ENCODE data around the gene HSD17B3. TPM values are rescaled to one million over a fixed set of nuclear protein-coding genes. Genes with fewer than 3 reads are reported as not detected.

HSD17B3 gene
- total RNA-seq, 1 donor from 2014 or later, result not detected

DNA sequence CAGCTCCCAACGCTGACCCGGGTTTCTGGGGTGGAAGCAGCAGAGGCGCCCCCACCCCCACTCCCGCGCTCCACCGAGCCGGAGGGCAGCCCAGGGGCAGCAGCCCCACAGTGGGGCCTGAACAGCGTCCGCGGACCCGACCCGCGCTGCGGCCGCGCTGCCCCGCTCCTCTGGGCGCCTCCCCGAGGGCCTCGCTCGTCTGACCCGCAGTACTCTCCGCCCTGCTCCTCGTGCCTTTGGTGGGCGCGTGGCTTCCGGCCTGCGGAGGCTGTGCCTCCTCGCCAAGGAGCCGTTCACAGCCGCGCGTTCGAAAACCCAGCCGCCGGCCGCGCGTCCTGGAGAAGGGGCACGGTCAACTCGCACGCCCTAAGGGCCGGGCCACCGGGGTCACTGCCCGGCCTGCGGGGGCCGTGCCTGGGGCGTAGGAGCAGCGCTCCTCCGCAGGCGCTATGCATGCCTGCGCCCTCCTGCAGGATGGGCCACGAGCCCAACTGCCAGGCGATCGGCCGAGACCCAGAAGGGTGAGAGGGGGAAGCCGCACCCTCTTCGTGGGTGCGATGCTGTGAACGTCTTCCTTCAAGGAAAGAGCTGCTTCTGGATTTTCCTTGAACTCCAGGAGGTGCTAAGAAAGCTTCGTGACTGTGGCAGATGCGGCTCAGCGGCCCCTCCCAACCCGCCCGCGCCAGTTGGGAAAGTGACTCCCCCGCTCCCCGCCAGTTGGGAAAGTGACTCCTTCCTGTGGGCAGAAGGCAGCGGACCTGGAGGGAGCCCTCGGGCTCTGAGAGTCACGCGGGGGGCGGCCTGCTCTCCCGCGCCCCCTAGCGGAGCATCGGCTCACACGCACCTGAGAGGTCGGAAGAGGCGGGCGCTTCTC lies 82.7 kb downstream of the HSD17B3 start:
- Histone ChIP-seq H2AFZ (replicated peaks) (no peak overlapping the region), H4K20me1 (ENCODE audit: low read depth) (no peaks in the 10 kb centered on the region), H3K9me3 (ENCODE audit: low read depth) (peaks cover 4% of the 10 kb centered on the region), H3K4me1 (peaks cover 26% of the 10 kb centered on the region), H3K4me3 (no peak overlapping the region), H3K9ac (no peak overlapping the region), H3K36me3 (peaks cover under 1% of the 10 kb centered on the region), H3K27ac (no peak overlapping the region), H3F3A (ENCODE audit: low read depth) (peaks cover 20% of the 10 kb centered on the region), H3K79me2 (ENCODE audit: low read depth) (no peaks in the 10 kb centered on the region), H3K27me3 (peaks cover 17% of the 10 kb centered on the region), H3K4me2 (no peak overlapping the region)
- peaks cover 2% of the 10 kb centered on the region for H3K36me3 Mint-ChIP-seq
- H3K27ac Mint-ChIP-seq, result no peak overlapping the region
- peak; percentile 28 for DNase-seq (ENCODE audit: low spot score)
- H3K27me3 Mint-ChIP-seq (ENCODE audit: insufficient read depth, low read depth), result peaks cover 9% of the 10 kb centered on the region
- no peak for TF ChIP-seq EZH2 (IDR thresholded peaks at IDR 0.05)
- TF ChIP-seq EZH2phosphoT487 (IDR thresholded peaks at IDR 0.05), result no peak
- TF ChIP-seq, protein P1, sequence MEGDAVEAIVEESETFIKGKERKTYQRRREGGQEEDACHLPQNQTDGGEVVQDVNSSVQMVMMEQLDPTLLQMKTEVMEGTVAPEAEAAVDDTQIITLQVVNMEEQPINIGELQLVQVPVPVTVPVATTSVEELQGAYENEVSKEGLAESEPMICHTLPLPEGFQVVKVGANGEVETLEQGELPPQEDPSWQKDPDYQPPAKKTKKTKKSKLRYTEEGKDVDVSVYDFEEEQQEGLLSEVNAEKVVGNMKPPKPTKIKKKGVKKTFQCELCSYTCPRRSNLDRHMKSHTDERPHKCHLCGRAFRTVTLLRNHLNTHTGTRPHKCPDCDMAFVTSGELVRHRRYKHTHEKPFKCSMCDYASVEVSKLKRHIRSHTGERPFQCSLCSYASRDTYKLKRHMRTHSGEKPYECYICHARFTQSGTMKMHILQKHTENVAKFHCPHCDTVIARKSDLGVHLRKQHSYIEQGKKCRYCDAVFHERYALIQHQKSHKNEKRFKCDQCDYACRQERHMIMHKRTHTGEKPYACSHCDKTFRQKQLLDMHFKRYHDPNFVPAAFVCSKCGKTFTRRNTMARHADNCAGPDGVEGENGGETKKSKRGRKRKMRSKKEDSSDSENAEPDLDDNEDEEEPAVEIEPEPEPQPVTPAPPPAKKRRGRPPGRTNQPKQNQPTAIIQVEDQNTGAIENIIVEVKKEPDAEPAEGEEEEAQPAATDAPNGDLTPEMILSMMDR (IDR thresholded peaks at IDR 0.05), result peak; percentile 66
- peaks cover 19% of the 10 kb centered on the region for H3K4me1 Mint-ChIP-seq
- no peak overlapping the region for H3K4me3 Mint-ChIP-seq
- peaks cover 15% of the 10 kb centered on the region for H3K9me3 Mint-ChIP-seq

- peaks cover 28% of the 10 kb centered on the region for H3K4me1 ChIP-seq
- H3F3A ChIP-seq (ENCODE audit: low read depth), result peaks cover 24% of the 10 kb centered on the region
- peaks cover 15% of the 10 kb centered on the region for H3K9me3 Mint-ChIP-seq
- H3K4me2 ChIP-seq, result peak overlapping the region; percentile 69
- no peak for TF ChIP-seq EZH2 (IDR thresholded peaks at IDR 0.05)
- TF ChIP-seq, protein P1 (IDR thresholded peaks at IDR 0.05), result peak; percentile 96
- peak overlapping the region; percentile 81 for H3K4me3 Mint-ChIP-seq
- H3K79me2 ChIP-seq (ENCODE audit: low read depth), result no peaks in the 10 kb centered on the region
- H3K36me3 Mint-ChIP-seq, result peaks cover 2% of the 10 kb centered on the region
- H3K9ac ChIP-seq, result no peak overlapping the region
- peaks cover 21% of the 10 kb centered on the region for H3K4me1 Mint-ChIP-seq
- DNase-seq (ENCODE audit: low spot score), result peak; percentile 93
- H3K27ac Mint-ChIP-seq, result peak overlapping the region; percentile 97
- peak overlapping the region; percentile 59 for H2AFZ ChIP-seq (replicated peaks)
- peaks cover 17% of the 10 kb centered on the region for H3K27me3 ChIP-seq
- peaks cover 11% of the 10 kb centered on the region for H3K27me3 Mint-ChIP-seq (ENCODE audit: insufficient read depth, low read depth)
- H3K27ac ChIP-seq, result no peak overlapping the region
- H4K20me1 ChIP-seq (ENCODE audit: low read depth), result no peaks in the 10 kb centered on the region
- H3K4me3 ChIP-seq, result peak overlapping the region; percentile 32
- no peaks in the 10 kb centered on the region for H3K9me3 ChIP-seq (ENCODE audit: low read depth)
- H3K36me3 ChIP-seq, result no peaks in the 10 kb centered on the region
These were observed 84.0 kb downstream of the HSD17B3 start for GRCh38 chr9:96217754-96218693.

DNA sequence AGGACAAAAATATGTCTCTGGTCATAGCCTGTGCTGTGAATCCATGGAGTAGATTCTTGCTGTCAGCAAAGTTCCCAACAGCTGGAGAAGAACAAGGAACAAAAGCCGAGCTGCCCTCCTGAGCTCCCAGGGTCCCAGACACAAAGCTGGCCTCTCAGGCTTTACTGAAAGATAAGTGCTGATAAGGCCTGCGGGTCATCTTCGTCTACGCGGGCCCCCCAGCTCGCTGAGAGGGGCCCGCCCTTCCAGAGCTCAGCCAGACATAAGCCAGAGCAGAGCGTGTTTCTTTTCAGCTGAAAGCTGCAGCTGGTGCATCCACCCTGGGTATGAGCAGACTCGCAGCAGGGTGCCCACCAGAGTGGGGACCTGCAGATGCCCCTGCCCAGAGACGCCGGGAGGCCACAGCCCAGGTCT lies 84.7 kb downstream of the HSD17B3 start:
- no peak overlapping the region for H3K9ac ChIP-seq
- H3K9me3 Mint-ChIP-seq, result peaks cover 16% of the 10 kb centered on the region
- peak overlapping the region; percentile 97 for H3K27ac Mint-ChIP-seq
- H3K9me3 ChIP-seq (ENCODE audit: low read depth), result no peaks in the 10 kb centered on the region
- no peaks in the 10 kb centered on the region for H3K79me2 ChIP-seq (ENCODE audit: low read depth)
- DNase-seq (ENCODE audit: low spot score), result peak; percentile 77
- peaks cover 11% of the 10 kb centered on the region for H3K27me3 Mint-ChIP-seq (ENCODE audit: insufficient read depth, low read depth)
- peaks cover 21% of the 10 kb centered on the region for H3K4me1 Mint-ChIP-seq
- no peaks in the 10 kb centered on the region for H4K20me1 ChIP-seq (ENCODE audit: low read depth)
- TF ChIP-seq EZH2 (IDR thresholded peaks at IDR 0.05) (no peak), EZH2phosphoT487 (IDR thresholded peaks at IDR 0.05) (no peak)
- TF ChIP-seq, protein P1 (IDR thresholded peaks at IDR 0.05), result no peak
- peaks cover 17% of the 10 kb centered on the region for H3K27me3 ChIP-seq
- H3K4me3 Mint-ChIP-seq, result peak overlapping the region; percentile 81
- peaks cover 24% of the 10 kb centered on the region for H3F3A ChIP-seq (ENCODE audit: low read depth)
- peaks cover 2% of the 10 kb centered on the region for H3K36me3 Mint-ChIP-seq
- H2AFZ ChIP-seq (replicated peaks), result no peak overlapping the region
- H3K4me1 ChIP-seq, result peaks cover 28% of the 10 kb centered on the region
- H3K4me2 ChIP-seq, result peak overlapping the region; percentile 69
- H3K36me3 ChIP-seq, result no peaks in the 10 kb centered on the region
- H3K27ac ChIP-seq, result no peak overlapping the region
- no peak overlapping the region for H3K4me3 ChIP-seq
